ENCODE measurements around the gene MGST2.

The MGST2 gene

GRCh38 chr4:139645458-139645857, 20.2 kb upstream of the MGST2 start:
- DNase-seq: no peak

GRCh38 chr4:139647184-139647583, 18.4 kb upstream of the MGST2 start:
- no peak for DNase-seq

- DNase-seq: no peak
Measured at GRCh38 chr4:139647952-139648351, 17.7 kb upstream of the MGST2 start.

GRCh38 chr4:139651282-139652194, 14.1 kb upstream of the MGST2 start:
- DNase-seq: peak; percentile 2 to 58 (median 34)

- no peak for DNase-seq
Measured at GRCh38 chr4:139654516-139654915, 11.1 kb upstream of the MGST2 start.

GRCh38 chr4:139655116-139655515, 10.5 kb upstream of the MGST2 start:
- no peak for DNase-seq

GRCh38 chr4:139656614-139657486, 8.8 kb upstream of the MGST2 start:
- peak in 1 of 4 experiments; percentile 26 for DNase-seq

GRCh38 chr4:139658185-139658584, 7.4 kb upstream of the MGST2 start:
- no peak for DNase-seq

- no peak for DNase-seq
Measured at GRCh38 chr4:139658586-139659382, 6.8 kb upstream of the MGST2 start.

- no peak for DNase-seq
Measured at GRCh38 chr4:139659735-139660424, 5.7 kb upstream of the MGST2 start.

GRCh38 chr4:139660568-139661043, 5.0 kb upstream of the MGST2 start:
- no peak for DNase-seq

- no peak for DNase-seq
Measured at GRCh38 chr4:139663561-139664138, 2.0 kb upstream of the MGST2 start.

GRCh38 chr4:139664442-139664841, 1.2 kb upstream of the MGST2 start:
- DNase-seq: no peak

GRCh38 chr4:139665079-139665689, 435 bp upstream of the MGST2 start:
- DNase-seq: no peak

GRCh38 chr4:139666735-139667281, 1.2 kb downstream of the MGST2 start:
- DNase-seq: no peak

GRCh38 chr4:139668036-139668435, 2.4 kb downstream of the MGST2 start:
- DNase-seq: no peak

- no peak for DNase-seq
Measured at GRCh38 chr4:139668658-139669201, 3.1 kb downstream of the MGST2 start.

GRCh38 chr4:139669335-139669734, 3.7 kb downstream of the MGST2 start:
- DNase-seq: no peak

- no peak for DNase-seq
Measured at GRCh38 chr4:139669890-139670289, 4.3 kb downstream of the MGST2 start.

- no peak for DNase-seq
Measured at GRCh38 chr4:139670775-139671174, 5.2 kb downstream of the MGST2 start.

- DNase-seq: no peak
Measured at GRCh38 chr4:139672215-139672614, 6.6 kb downstream of the MGST2 start.

All from activated naive CD4-positive, alpha-beta T cell (primary cell).